HEK293 (cell line): ENCODE results near the gene PRDM15.

Experiments
- HOXA7 ChIP-seq: sonication (generic); formaldehyde crosslinking; IDR thresholded peaks from 2 replicates; pipeline ENCODE4 v1.8.1; 2022; ENCODE audit warnings: missing genetic modification reagents, borderline replicate concordance
- HOXC10 ChIP-seq: sonication (generic); formaldehyde crosslinking; IDR thresholded peaks from 2 replicates; pipeline ENCODE4 v1.8.1; 2023; ENCODE audit warnings: mild to moderate bottlenecking, missing genetic modification reagents
- KLF9 ChIP-seq: fragments of 450-650 bp; formaldehyde crosslinking; IDR thresholded peaks from 2 replicates; pipeline ENCODE4 v1.5.1; 2016; ENCODE audit warnings: missing biosample characterization, missing genetic modification characterization, low read depth
- ZNF112 ChIP-seq: fragments of 450-650 bp; formaldehyde crosslinking; IDR thresholded peaks from 2 replicates; pipeline ENCODE4 v1.5.0; 2017; ENCODE audit warnings: missing biosample characterization, missing genetic modification characterization
- ZNF138 ChIP-seq: fragments of 450-650 bp; formaldehyde crosslinking; IDR thresholded peaks from 2 replicates; pipeline ENCODE4 v1.5.1; 2016; ENCODE audit warnings: missing biosample characterization, missing genetic modification characterization, borderline replicate concordance
- ZNF174 ChIP-seq: fragments of 450-650 bp; formaldehyde crosslinking; IDR thresholded peaks from 2 replicates; pipeline ENCODE4 v1.5.0; 2017; ENCODE audit warnings: missing biosample characterization, mild to moderate bottlenecking, missing genetic modification characterization
- ZNF24 ChIP-seq: fragments of 450-650 bp; formaldehyde crosslinking; IDR thresholded peaks from 2 replicates; pipeline ENCODE4 v1.5.1; 2016; ENCODE audit warnings: missing biosample characterization, missing genetic modification characterization
- ZNF423 ChIP-seq: fragments of 450-650 bp; formaldehyde crosslinking; IDR thresholded peaks from 2 replicates; pipeline ENCODE4 v1.5.1; 2016; ENCODE audit warnings: missing biosample characterization, missing genetic modification characterization
- ZNF701 ChIP-seq: fragments of 450-650 bp; formaldehyde crosslinking; IDR thresholded peaks from 2 replicates; pipeline ENCODE4 v1.5.1; 2016; ENCODE audit warnings: missing biosample characterization, missing genetic modification characterization
- TF ChIP-seq, protein P1 (sequence below): fragments of 450-650 bp; formaldehyde crosslinking; IDR thresholded peaks from 2 replicates; pipeline ENCODE4 v1.5.1; 2016; ENCODE audit warnings: missing biosample characterization, missing genetic modification characterization
- TF ChIP-seq, protein P2 (sequence below): fragments of 450-650 bp; formaldehyde crosslinking; IDR thresholded peaks from 2 replicates; pipeline ENCODE4 v1.5.1; 2016; ENCODE audit warnings: missing biosample characterization, missing genetic modification characterization, low read depth
- TF ChIP-seq, protein P3 (sequence below): fragments of 450-650 bp; formaldehyde crosslinking; IDR thresholded peaks from 2 replicates; pipeline ENCODE4 v1.5.1; 2016; ENCODE audit warnings: missing biosample characterization, missing genetic modification characterization
- TF ChIP-seq, protein P4 (sequence below): fragments of 450-650 bp; formaldehyde crosslinking; IDR thresholded peaks from 2 replicates; pipeline ENCODE4 v1.5.1; 2016; ENCODE audit warnings: missing biosample characterization, missing genetic modification characterization, low read depth
- TF ChIP-seq, protein P5 (sequence below): fragments of 450-650 bp; formaldehyde crosslinking; IDR thresholded peaks from 2 replicates; pipeline ENCODE4 v1.5.1; 2016; ENCODE audit warnings: missing biosample characterization, missing genetic modification characterization

DNA sequence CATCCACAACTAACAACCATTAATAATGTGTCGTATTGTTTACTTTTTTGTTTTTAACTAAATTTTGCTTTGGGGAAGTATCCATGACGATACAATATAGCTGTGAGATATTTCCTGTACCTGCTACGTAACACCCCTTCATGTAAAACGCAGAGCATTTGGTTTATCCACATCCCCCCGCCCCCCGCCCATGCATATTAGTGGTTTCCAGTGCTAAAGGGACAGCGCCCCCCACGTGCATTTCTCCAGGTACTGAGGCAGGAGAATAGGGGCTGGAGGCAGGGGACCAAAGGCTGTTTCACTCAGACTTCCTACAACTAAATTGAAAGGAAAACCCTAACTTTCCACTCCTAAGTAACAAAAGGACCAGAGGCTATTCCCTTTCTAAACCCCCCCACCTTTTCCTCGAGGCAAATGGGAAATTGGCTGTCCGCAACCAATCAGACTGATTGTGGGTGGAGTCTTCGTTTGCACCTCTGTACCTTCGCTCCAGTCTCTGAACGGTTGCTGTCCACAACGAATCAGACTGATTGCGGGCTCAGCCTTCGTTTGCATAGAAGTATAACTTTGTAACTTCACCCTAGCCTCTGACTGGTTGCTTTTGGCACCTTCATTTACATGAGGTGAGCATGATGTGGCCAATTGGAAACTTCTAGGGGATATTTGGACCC lies 100.1 kb downstream of the PRDM15 start:
- no peak for TF ChIP-seq ZNF701
- no peak for TF ChIP-seq ZNF24 (tag by site-specific recombination)
- TF ChIP-seq, protein P1, sequence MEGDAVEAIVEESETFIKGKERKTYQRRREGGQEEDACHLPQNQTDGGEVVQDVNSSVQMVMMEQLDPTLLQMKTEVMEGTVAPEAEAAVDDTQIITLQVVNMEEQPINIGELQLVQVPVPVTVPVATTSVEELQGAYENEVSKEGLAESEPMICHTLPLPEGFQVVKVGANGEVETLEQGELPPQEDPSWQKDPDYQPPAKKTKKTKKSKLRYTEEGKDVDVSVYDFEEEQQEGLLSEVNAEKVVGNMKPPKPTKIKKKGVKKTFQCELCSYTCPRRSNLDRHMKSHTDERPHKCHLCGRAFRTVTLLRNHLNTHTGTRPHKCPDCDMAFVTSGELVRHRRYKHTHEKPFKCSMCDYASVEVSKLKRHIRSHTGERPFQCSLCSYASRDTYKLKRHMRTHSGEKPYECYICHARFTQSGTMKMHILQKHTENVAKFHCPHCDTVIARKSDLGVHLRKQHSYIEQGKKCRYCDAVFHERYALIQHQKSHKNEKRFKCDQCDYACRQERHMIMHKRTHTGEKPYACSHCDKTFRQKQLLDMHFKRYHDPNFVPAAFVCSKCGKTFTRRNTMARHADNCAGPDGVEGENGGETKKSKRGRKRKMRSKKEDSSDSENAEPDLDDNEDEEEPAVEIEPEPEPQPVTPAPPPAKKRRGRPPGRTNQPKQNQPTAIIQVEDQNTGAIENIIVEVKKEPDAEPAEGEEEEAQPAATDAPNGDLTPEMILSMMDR (tag by site-specific recombination), result no peak
- TF ChIP-seq ZNF112 (tag by site-specific recombination), result no peak
- TF ChIP-seq, protein P2, sequence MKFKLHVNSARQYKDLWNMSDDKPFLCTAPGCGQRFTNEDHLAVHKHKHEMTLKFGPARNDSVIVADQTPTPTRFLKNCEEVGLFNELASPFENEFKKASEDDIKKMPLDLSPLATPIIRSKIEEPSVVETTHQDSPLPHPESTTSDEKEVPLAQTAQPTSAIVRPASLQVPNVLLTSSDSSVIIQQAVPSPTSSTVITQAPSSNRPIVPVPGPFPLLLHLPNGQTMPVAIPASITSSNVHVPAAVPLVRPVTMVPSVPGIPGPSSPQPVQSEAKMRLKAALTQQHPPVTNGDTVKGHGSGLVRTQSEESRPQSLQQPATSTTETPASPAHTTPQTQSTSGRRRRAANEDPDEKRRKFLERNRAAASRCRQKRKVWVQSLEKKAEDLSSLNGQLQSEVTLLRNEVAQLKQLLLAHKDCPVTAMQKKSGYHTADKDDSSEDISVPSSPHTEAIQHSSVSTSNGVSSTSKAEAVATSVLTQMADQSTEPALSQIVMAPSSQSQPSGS (tag by site-specific recombination), result no peak
- TF ChIP-seq, protein P3, sequence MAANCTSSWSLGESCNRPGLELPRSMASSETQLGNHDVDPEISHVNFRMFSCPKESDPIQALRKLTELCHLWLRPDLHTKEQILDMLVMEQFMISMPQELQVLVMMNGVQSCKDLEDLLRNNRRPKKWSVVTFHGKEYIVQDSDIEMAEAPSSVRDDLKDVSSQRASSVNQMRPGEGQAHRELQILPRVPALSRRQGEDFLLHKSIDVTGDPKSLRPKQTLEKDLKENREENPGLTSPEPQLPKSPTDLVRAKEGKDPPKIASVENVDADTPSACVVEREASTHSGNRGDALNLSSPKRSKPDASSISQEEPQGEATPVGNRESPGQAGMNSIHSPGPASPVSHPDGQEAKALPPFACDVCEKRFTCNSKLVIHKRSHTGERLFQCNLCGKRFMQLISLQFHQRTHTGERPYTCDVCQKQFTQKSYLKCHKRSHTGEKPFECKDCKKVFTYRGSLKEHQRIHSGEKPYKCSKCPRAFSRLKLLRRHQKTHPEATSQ (tag by site-specific recombination), result no peak
- TF ChIP-seq HOXC10 (CRISPR knock-in tag), result no peak
- TF ChIP-seq, protein P4, sequence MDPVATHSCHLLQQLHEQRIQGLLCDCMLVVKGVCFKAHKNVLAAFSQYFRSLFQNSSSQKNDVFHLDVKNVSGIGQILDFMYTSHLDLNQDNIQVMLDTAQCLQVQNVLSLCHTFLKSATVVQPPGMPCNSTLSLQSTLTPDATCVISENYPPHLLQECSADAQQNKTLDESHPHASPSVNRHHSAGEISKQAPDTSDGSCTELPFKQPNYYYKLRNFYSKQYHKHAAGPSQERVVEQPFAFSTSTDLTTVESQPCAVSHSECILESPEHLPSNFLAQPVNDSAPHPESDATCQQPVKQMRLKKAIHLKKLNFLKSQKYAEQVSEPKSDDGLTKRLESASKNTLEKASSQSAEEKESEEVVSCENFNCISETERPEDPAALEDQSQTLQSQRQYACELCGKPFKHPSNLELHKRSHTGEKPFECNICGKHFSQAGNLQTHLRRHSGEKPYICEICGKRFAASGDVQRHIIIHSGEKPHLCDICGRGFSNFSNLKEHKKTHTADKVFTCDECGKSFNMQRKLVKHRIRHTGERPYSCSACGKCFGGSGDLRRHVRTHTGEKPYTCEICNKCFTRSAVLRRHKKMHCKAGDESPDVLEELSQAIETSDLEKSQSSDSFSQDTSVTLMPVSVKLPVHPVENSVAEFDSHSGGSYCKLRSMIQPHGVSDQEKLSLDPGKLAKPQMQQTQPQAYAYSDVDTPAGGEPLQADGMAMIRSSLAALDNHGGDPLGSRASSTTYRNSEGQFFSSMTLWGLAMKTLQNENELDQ (tag by site-specific recombination), result no peak
- no peak for TF ChIP-seq KLF9 (tag by site-specific recombination)
- no peak for TF ChIP-seq HOXA7 (CRISPR knock-in tag)
- TF ChIP-seq, protein P5, sequence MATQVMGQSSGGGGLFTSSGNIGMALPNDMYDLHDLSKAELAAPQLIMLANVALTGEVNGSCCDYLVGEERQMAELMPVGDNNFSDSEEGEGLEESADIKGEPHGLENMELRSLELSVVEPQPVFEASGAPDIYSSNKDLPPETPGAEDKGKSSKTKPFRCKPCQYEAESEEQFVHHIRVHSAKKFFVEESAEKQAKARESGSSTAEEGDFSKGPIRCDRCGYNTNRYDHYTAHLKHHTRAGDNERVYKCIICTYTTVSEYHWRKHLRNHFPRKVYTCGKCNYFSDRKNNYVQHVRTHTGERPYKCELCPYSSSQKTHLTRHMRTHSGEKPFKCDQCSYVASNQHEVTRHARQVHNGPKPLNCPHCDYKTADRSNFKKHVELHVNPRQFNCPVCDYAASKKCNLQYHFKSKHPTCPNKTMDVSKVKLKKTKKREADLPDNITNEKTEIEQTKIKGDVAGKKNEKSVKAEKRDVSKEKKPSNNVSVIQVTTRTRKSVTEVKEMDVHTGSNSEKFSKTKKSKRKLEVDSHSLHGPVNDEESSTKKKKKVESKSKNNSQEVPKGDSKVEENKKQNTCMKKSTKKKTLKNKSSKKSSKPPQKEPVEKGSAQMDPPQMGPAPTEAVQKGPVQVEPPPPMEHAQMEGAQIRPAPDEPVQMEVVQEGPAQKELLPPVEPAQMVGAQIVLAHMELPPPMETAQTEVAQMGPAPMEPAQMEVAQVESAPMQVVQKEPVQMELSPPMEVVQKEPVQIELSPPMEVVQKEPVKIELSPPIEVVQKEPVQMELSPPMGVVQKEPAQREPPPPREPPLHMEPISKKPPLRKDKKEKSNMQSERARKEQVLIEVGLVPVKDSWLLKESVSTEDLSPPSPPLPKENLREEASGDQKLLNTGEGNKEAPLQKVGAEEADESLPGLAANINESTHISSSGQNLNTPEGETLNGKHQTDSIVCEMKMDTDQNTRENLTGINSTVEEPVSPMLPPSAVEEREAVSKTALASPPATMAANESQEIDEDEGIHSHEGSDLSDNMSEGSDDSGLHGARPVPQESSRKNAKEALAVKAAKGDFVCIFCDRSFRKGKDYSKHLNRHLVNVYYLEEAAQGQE (tag by site-specific recombination), result peak; percentile 55; the same call in 1 of the 2 replicates
- TF ChIP-seq ZNF138 (tag by site-specific recombination), result no peak
- TF ChIP-seq ZNF423 (tag by site-specific recombination), result no peak
- no peak for TF ChIP-seq ZNF174 (tag by site-specific recombination)
